ENCODE results near the gene NME3.

Gene NME3

GRCh38 chr16:1768061-1768766 lies 3.1 kb downstream of the NME3 start:
- DNase-seq: no peak

GRCh38 chr16:1767116-1767994 lies 4.0 kb downstream of the NME3 start:
- DNase-seq: no peak

- DNase-seq: no peak
Measured at GRCh38 chr16:1766701-1767100, 4.6 kb downstream of the NME3 start.

GRCh38 chr16:1766231-1766630 lies 5.1 kb downstream of the NME3 start:
- DNase-seq: no peak

GRCh38 chr16:1765826-1766225 lies 5.5 kb downstream of the NME3 start:
- no peak for DNase-seq

GRCh38 chr16:1764971-1765370 lies 6.4 kb downstream of the NME3 start:
- DNase-seq: no peak

GRCh38 chr16:1763521-1764511 lies 7.5 kb downstream of the NME3 start:
- DNase-seq: peak; percentile 84

- DNase-seq: no peak
Measured at GRCh38 chr16:1762879-1763520, 8.3 kb downstream of the NME3 start.

- peak; percentile 84 for DNase-seq
Measured at GRCh38 chr16:1762196-1762878, 9.0 kb downstream of the NME3 start.

GRCh38 chr16:1761751-1762150 lies 9.6 kb downstream of the NME3 start:
- DNase-seq: no peak

- DNase-seq: no peak
Measured at GRCh38 chr16:1760911-1761310, 10.4 kb downstream of the NME3 start.

GRCh38 chr16:1759511-1759910 lies 11.8 kb downstream of the NME3 start:
- DNase-seq: no peak

- DNase-seq: no peak
Measured at GRCh38 chr16:1758923-1759322, 12.4 kb downstream of the NME3 start.

GRCh38 chr16:1757714-1758461 lies 13.5 kb downstream of the NME3 start:
- DNase-seq: no peak

- no peak for DNase-seq
Measured at GRCh38 chr16:1754204-1754603, 17.1 kb downstream of the NME3 start.

GRCh38 chr16:1752853-1753252 lies 18.5 kb downstream of the NME3 start:
- DNase-seq: peak; percentile 68

GRCh38 chr16:1751946-1752345 lies 19.4 kb downstream of the NME3 start:
- DNase-seq: no peak

GRCh38 chr16:1749152-1750117 lies 21.9 kb downstream of the NME3 start:
- no peak for DNase-seq

- DNase-seq: no peak
Measured at GRCh38 chr16:1747934-1748333, 23.4 kb downstream of the NME3 start.

- DNase-seq: no peak
Measured at GRCh38 chr16:1746693-1747195, 24.6 kb downstream of the NME3 start.
